HT1080 (cell line): Measurements from ENCODE around the gene TUNAR. TPM values are rescaled to one million over a fixed set of nuclear protein-coding genes. Genes with fewer than 3 reads are reported as not detected.

ENCODE experiments used
- DNase-seq: peaks from one replicate; pipeline ENCODE4 v3.0.0-alpha.2; 2015; ENCODE audit warnings: low read depth
- total RNA-seq: library from RNA; depleted of rRNA; stranded (reverse); fragments of >200 nt; shearing (Covaris generic); gene quantifications from 2 replicates; pipeline ENCODE4 v1.2.3, GENCODE V29; 2014

TUNAR gene
- total RNA-seq, 1 experiment from 2014 or later = 0.43 TPM

- no peak for DNase-seq
Observed at GRCh38 chr14:95911456-95911855, 34.8 kb downstream of the TUNAR start.

- no peak for DNase-seq
Observed at GRCh38 chr14:95915330-95915729, 38.7 kb downstream of the TUNAR start.

GRCh38 chr14:95918466-95918865 lies 41.8 kb downstream of the TUNAR start:
- DNase-seq = peak; percentile 23

- DNase-seq = no peak
Observed at GRCh38 chr14:95920769-95921438, 44.3 kb downstream of the TUNAR start.

GRCh38 chr14:95922080-95922479 lies 45.4 kb downstream of the TUNAR start:
- DNase-seq = peak; percentile 64

- no peak for DNase-seq
Observed at GRCh38 chr14:95928751-95929150, 52.1 kb downstream of the TUNAR start.

- no peak for DNase-seq
Observed at GRCh38 chr14:95931384-95931783, 54.8 kb downstream of the TUNAR start.

GRCh38 chr14:95935228-95935822 lies 58.7 kb downstream of the TUNAR start:
- DNase-seq = no peak

GRCh38 chr14:95936041-95936440 lies 59.4 kb downstream of the TUNAR start:
- DNase-seq = no peak

GRCh38 chr14:95939335-95939734 lies 62.7 kb downstream of the TUNAR start:
- no peak for DNase-seq

- DNase-seq = no peak
Observed at GRCh38 chr14:95941897-95942296, 65.3 kb downstream of the TUNAR start.

- DNase-seq = no peak
Observed at GRCh38 chr14:95943699-95944098, 67.1 kb downstream of the TUNAR start.

- DNase-seq = no peak
Observed at GRCh38 chr14:95944462-95944861, 67.8 kb downstream of the TUNAR start.

- DNase-seq = no peak
Observed at GRCh38 chr14:95946867-95947266, 70.2 kb downstream of the TUNAR start.

- no peak for DNase-seq
Observed at GRCh38 chr14:95948558-95948981, 71.9 kb downstream of the TUNAR start.

GRCh38 chr14:95951359-95951758 lies 74.7 kb downstream of the TUNAR start:
- DNase-seq = no peak

- DNase-seq = no peak
Observed at GRCh38 chr14:95953111-95953724, 76.6 kb downstream of the TUNAR start.

GRCh38 chr14:95956601-95957460 lies 80.2 kb downstream of the TUNAR start:
- no peak for DNase-seq

GRCh38 chr14:95958105-95958504 lies 81.5 kb downstream of the TUNAR start:
- DNase-seq = no peak

GRCh38 chr14:95959317-95959716 lies 82.7 kb downstream of the TUNAR start:
- no peak for DNase-seq

- DNase-seq = peak; percentile 9
Observed at GRCh38 chr14:95961481-95961880, 84.8 kb downstream of the TUNAR start.

GRCh38 chr14:95964901-95965300 lies 88.3 kb downstream of the TUNAR start:
- DNase-seq = no peak
